ENCODE data around the gene KDM4C.

Gene KDM4C

DNA sequence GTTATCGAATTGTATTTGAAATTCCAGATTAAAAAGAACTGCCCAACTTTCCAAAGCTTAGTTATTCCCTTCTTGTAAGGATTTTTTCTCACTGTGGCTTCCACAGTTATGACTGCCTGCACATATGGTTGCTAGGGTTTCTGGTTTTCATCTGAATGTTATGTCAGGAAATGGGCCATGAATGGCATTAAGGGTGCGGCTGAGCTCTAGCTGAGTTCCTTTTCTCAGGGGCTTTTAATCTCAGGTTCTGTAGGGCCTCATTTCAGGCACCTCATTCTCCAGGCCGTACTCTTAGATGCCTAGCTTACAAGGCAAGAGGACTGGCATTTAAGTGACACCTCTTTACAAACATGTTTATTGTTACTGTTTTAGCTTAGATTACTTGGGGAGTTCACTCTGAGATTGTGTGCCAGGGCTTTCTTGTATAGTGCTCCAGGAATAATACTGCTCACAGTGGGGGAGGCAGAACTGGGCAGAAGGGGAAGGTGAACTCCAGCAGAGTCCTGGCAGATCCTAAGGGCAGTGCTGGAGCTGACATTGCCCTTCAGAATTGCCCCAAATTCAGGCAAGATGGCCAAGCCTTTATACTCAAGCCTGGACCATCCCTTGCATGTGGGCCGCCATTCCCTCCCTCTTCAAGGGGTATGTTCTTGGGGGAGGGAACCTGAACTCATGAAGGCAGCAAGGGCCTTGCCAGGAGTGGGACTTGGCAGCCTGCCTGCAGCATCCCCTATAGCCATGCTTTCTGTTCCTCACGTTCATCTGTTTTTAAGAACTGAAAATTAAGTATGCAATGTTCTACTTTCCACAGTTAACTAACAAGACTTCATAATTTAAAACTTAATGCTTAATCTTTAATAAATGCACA, 111.5 kb downstream of the KDM4C start:
- no peak for DNase-seq (ENCODE audit: low read depth)

- no peak for DNase-seq (ENCODE audit: low read depth)
These were observed 112.4 kb downstream of the KDM4C start for GRCh38 chr9:6870149-6870548.

- DNase-seq (ENCODE audit: low read depth), result no peak
These were observed 113.1 kb downstream of the KDM4C start for GRCh38 chr9:6870650-6871477.

- DNase-seq (ENCODE audit: low read depth), result no peak
These were observed 116.1 kb downstream of the KDM4C start for GRCh38 chr9:6873857-6874256.

- DNase-seq (ENCODE audit: low read depth), result no peak
These were observed 118.6 kb downstream of the KDM4C start for GRCh38 chr9:6876195-6876894.

DNA sequence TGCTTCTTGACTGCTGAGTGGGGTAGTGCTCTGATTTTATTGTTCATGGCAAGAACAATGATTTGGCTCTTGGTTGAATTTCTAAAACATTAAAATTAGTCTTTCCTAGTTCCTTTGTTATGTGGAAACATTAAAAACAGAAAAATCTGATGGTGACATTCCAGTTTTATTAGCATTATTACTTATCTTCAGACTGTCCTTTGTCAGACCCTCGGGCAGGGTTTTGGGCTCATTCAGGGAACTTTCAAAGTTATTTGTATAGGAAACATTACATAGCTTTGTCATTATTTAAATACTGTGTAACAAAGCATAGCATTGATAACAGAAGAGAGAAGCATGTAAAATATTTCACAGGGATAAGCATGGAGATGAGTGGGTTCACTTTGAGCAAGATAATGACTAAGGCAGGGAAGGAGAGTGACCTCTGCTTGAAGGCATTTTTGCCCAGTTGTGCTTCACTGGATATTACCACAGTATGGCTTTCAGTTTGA, 119.9 kb downstream of the KDM4C start:
- DNase-seq (ENCODE audit: low read depth), result no peak

- no peak for DNase-seq (ENCODE audit: low read depth)
These were observed 122.9 kb downstream of the KDM4C start for GRCh38 chr9:6880626-6881025.

- DNase-seq (ENCODE audit: low read depth), result no peak
These were observed 126.3 kb downstream of the KDM4C start for GRCh38 chr9:6884101-6884500.

- no peak for DNase-seq (ENCODE audit: low read depth)
These were observed 127.2 kb downstream of the KDM4C start for GRCh38 chr9:6884990-6885389.

GRCh38 chr9:6887051-6887450, 129.3 kb downstream of the KDM4C start:
- DNase-seq (ENCODE audit: low read depth), result no peak

GRCh38 chr9:6889868-6890267, 132.1 kb downstream of the KDM4C start:
- DNase-seq (ENCODE audit: low read depth), result no peak

GRCh38 chr9:6893350-6894131, 135.8 kb downstream of the KDM4C start:
- DNase-seq (ENCODE audit: low read depth), result no peak

- DNase-seq (ENCODE audit: low read depth), result no peak
These were observed 136.4 kb downstream of the KDM4C start for GRCh38 chr9:6894135-6894534.

DNA sequence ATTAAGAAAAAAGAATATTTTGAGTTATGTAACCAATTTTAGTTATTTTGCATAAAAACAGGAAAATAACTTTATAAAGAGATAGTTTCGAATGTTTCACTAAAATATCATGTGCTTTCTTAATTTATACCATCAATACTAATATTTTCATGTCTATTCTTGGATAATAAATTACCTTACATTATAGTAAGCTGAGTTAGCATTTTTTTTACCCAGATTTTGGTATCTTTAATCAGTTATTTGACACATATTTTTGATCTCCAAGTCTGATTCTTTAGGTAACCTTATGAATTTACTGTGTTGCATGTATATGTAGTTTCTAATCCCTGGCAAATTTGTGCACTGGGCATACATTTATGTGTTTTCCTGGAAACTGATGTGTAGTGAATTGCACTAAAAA, 138.0 kb downstream of the KDM4C start:
- no peak for DNase-seq (ENCODE audit: low read depth)

DNA sequence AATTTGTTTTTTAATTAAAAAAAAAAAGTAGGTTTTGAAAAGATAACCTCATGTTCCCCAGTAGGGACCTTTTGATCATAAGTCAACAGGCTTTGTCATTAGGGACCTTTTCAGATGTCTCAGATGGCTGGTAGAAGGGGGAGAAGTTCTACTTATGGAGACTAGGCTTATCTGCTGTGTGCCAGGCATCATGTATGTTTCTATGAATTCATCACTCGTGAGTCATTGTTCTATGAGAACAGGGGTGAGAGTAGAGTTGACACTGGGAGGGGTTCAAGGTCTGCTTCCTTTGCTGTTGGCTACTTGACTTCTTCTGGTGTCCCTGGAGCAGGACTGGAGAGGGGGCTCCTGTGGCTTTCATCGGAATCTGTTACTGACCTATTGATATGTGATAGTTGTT, 138.8 kb downstream of the KDM4C start:
- DNase-seq (ENCODE audit: low read depth), result no peak

DNA sequence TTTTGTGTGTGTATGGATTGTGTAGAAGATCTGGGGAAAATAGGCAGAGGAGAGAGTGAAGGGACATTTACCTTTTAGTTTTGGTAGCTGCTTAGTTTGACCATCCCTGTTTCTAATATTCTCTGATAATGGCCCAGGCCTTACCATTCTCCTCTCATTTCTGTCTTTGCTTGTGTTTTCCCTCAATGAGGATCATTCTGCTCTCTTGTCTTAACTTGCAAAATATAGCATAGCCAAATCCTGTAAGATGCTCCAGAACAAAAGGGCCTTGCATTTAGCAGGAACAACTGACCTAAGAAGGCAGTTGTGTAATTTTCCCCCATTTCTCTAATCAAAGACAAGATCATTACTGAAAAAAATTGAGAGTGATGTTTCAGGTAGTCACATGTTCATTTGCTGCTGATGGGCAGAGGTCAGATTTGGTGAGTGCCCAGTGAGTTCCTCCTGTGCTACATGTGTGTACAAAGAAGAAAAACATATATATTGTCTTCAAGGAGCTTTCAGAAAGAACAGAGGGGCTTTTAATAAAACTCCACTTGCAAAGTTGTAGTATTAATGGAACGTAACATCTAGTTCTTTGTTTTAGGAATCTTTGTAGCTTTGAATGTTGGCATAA, 139.5 kb downstream of the KDM4C start:
- DNase-seq (ENCODE audit: low read depth), result no peak

GRCh38 chr9:6897898-6898302, 140.1 kb downstream of the KDM4C start:
- DNase-seq (ENCODE audit: low read depth), result no peak

GRCh38 chr9:6899274-6899673, 141.5 kb downstream of the KDM4C start:
- DNase-seq (ENCODE audit: low read depth), result no peak

DNA sequence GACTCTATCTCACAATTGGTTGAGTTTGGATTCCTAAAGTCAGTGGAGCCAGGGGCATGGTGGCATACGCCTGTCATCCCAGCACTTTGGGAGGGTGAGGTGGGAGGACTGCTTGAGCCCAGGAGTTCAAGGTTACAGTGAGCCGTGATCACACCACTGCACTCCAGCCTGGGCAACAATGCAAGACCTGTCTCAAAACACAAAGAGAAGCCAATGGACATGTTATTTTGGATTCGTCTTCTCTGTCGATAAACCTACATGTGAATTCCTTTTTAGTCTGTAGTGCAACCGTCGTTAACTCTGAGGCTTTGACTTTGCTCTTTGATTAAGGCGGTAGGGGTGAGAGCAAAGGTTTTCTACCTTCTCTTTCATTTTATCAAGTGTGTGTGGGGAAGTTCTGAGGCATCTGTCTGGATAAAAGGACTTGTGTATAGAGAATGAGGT, 142.7 kb downstream of the KDM4C start:
- no peak for DNase-seq (ENCODE audit: low read depth)

- DNase-seq (ENCODE audit: low read depth), result no peak
These were observed 143.4 kb downstream of the KDM4C start for GRCh38 chr9:6901180-6901579.

DNA sequence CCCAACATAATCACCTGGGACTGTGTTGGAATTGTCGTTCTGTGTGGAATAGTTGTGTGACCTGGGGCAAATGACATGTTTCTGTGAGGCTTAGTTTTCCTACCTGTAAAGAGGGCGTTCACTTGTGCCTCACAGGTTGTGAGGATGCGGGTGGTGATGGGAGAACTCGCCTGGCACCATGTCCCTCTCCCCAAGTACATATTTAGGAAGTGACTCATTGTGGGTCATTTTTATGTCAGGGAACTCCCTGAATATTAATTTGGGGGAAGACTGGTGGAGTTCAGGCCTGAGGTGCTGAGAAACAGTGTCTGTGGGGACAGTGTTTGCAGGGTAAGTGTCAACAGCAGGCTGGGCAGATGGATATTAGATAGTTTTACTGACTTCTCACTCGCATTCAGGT, 144.7 kb downstream of the KDM4C start:
- DNase-seq (ENCODE audit: low read depth), result no peak

Data from stimulated activated CD4-positive, alpha-beta T cell treated with anti-CD3 and anti-CD28 coated beads, Interleukin-2, amount 100 ng/mL, for 4 hours (primary cell).